COLO829 (cell line): ENCODE results near the gene CFL2.

Source experiments
- DNase-seq: peaks from one replicate; pipeline ENCODE4 v3.0.0; 2012; ENCODE audit warnings: low spot score

Gene CFL2

GRCh38 chr14:34676516-34677211 lies 37.7 kb downstream of the CFL2 start:
- no peak for DNase-seq

GRCh38 chr14:34673702-34674101 lies 40.7 kb downstream of the CFL2 start:
- no peak for DNase-seq

GRCh38 chr14:34671716-34672115 lies 42.7 kb downstream of the CFL2 start:
- DNase-seq: no peak

- no peak for DNase-seq
Observed at GRCh38 chr14:34668111-34668510, 46.3 kb downstream of the CFL2 start.

- DNase-seq: no peak
Observed at GRCh38 chr14:34667007-34667406, 47.4 kb downstream of the CFL2 start.

- peak; percentile 27 for DNase-seq
Observed at GRCh38 chr14:34665785-34666435, 48.5 kb downstream of the CFL2 start.

- no peak for DNase-seq
Observed at GRCh38 chr14:34662561-34663088, 51.8 kb downstream of the CFL2 start.

- DNase-seq: no peak
Observed at GRCh38 chr14:34660796-34661195, 53.6 kb downstream of the CFL2 start.
